Ramos (cell line): Measurements from ENCODE around the gene CNTNAP2.

Experiments
- in situ Hi-C: fragments of 300-500 bp; cut with MboI; formaldehyde crosslinking; loops from one replicate; pipeline ENCODE4 v1.14.3; 2022; ENCODE audit warnings: low sequenced_read_pairs; ENCODE audit not compliant: unreplicated experiment

CNTNAP2 gene

DNA sequence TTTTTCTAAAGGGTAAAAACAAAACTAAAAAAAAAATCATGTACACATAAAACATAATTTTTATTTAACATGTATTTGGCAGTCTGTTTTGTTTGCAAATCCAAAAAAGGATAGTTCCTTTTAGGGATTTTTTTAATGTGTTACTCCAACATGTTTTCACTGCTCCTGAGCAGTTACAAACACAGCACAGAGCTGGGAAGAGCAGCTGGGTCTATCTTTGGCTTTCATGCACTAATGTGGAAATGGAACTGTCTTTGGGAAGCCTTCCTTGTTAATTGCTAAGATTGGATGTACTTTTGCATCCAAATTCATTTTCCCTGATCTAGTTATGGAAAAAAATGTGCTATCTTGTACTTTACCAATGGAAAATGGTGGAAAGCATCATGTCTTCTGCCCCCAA lies 1035.1 kb downstream of the CNTNAP2 start:
- in situ Hi-C loops: no loop called here

DNA sequence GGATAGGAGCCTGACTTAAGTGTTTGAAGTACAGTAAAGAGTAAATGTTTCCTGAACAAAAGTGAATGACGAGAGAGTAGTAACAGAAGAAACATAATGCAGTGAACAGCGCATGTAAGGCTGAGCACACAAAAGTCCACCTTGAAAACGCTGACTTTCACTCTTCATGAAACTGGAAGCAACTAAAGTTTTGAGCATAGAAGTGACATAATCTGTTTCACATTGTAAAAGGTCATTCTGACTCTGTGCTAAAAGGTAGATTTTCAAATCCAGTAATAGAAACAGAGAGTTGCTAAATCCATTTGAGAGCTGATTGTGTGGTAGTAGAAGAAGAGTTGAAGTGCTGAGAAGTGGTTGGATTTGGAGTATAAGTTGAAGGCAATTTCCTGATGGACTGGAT lies 1037.0 kb downstream of the CNTNAP2 start:
- in situ Hi-C loops: no loop called here

- in situ Hi-C loops: no loop called here
These were observed 1044.8 kb downstream of the CNTNAP2 start for GRCh38 chr7:147161405-147161804.

GRCh38 chr7:147170341-147171012 lies 1053.9 kb downstream of the CNTNAP2 start:
- in situ Hi-C loops: no loop called here

GRCh38 chr7:147171013-147171391 lies 1054.4 kb downstream of the CNTNAP2 start:
- in situ Hi-C loops: no loop called here

DNA sequence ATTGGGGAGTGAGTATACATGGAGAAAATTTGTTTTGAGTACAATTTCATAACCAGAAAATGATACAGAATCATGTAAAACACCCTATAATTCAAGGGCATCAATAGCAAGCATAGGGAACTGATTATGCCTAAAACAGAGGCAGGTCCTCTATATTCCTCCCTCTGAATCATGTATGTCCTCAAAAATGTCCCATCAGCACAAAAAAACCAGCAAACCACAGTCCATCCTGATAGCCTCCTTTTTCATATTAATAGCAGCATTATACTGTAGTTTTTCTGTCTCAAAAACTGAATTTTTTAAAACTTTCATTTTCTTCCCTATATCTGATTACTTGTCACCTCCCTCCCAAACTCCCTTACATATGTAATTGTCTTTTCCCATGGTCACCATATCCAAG lies 1057.3 kb downstream of the CNTNAP2 start:
- in situ Hi-C loops: no loop called here

DNA sequence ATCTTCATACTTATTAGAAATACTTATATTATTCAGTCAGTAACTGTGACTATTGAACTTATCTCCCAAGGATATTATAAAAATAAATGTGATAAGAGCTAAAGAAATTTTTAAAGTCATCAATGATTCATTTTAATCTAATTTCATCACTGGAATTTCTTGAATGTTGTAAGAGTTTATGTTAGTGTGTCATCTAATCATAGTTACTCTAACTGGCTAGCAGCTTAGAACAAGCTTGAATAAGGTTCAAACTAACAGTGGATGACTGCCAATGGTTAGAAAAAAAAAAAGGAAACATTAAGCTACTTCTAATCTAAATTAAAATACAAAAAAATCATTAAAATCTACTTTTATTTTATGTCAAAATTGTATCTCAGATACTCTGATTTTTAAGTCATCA lies 1066.3 kb downstream of the CNTNAP2 start:
- in situ Hi-C loops: no loop called here

GRCh38 chr7:147183276-147183675 lies 1066.7 kb downstream of the CNTNAP2 start:
- in situ Hi-C loops: no loop called here

- in situ Hi-C loops: no loop called here
These were observed 1071.9 kb downstream of the CNTNAP2 start for GRCh38 chr7:147188467-147188866.

DNA sequence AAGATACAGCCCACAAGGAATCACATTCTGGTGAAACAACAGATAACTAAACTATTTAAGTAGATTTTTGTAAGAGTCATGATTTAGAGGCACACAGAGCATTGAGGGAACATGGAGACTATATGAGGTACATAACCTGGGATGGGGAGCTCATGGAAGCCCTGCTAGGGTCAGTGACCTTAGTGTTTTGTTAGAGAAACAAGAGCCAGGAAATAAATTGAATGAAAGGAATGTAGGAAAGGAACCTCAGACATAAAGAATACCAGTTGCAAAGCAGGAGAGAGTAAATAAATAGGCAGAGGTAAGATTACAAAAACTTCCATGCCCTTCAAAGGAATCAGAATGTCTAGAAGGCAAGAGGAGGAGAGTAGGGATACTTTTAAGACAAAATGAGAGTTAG lies 1076.9 kb downstream of the CNTNAP2 start:
- in situ Hi-C loops: no loop called here

DNA sequence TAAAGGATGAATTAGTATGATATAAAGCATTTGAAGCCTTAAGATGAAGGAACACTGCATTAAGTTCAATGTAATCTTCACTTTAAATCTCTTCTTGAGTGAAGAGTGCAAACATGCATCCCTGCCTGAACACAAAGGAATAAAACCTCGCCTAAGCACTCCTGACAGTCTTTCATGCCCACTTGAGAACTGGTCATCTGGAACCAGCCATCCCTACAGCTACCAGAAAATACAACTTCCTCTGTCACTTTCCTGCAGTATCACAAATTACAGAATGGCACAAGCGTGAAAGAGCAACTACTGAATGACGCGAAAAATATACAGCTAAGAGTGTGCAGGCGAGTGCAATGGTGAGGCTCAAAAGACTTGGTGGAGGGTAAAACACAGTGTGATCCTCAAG lies 1079.9 kb downstream of the CNTNAP2 start:
- in situ Hi-C loops: no loop called here

GRCh38 chr7:147197006-147197405 lies 1080.4 kb downstream of the CNTNAP2 start:
- in situ Hi-C loops: no loop called here

DNA sequence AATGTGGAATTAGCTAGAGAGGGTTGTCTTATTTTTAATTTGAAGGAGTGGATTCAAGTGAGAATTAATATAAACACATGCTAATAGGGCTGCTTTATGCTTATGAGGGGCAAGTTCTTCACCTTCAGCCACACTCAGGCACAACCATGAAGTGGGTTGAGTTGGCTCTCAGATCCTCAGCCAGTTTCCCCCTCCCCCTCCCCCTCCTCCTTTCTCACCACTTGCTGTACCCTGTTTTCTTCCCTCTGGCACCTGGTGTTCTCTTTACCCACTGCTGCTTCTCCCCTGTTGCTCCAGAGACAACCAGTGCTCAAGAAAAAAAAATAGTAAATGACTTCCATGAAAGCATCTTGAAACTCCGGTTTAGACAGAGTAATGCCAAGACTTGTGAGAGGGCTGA lies 1083.3 kb downstream of the CNTNAP2 start:
- in situ Hi-C loops: no loop called here

DNA sequence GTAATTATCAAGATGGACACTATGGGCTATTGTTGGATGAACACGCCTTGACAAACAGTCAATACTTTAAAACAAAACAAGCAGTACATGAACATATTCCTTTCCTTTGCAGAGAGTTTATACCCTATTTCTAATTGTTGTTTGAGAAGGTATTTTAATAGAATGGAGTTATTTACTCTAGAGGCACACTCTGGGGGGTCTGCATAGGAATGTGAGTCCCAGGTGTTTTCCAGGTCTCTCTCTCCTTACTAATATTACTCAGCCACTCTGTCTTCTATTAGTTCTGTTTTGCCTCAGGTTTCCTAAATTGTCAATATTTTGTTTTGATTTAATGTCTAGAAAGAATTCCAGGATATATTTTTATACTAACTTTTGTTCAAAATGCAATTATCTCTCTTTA lies 1091.4 kb downstream of the CNTNAP2 start:
- in situ Hi-C loops: no loop called here

DNA sequence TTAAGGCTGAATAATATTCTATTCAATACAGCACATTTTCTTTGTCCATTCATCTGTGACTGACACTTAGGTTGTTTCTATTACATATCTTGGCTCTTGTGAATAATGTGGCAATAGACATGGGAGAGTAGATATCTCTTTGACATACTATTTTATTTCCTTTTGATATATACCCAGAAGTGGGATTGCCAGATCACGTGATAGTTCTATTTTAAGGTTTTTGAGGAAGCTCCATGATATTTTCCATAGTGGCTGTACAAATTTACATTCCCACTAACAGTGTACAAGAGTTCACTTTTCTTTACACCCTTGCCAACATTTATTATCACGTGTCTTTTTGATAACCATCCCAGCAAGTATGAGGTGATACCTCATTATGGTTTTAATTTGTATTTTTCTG lies 1114.7 kb downstream of the CNTNAP2 start:
- in situ Hi-C loops: no loop called here

DNA sequence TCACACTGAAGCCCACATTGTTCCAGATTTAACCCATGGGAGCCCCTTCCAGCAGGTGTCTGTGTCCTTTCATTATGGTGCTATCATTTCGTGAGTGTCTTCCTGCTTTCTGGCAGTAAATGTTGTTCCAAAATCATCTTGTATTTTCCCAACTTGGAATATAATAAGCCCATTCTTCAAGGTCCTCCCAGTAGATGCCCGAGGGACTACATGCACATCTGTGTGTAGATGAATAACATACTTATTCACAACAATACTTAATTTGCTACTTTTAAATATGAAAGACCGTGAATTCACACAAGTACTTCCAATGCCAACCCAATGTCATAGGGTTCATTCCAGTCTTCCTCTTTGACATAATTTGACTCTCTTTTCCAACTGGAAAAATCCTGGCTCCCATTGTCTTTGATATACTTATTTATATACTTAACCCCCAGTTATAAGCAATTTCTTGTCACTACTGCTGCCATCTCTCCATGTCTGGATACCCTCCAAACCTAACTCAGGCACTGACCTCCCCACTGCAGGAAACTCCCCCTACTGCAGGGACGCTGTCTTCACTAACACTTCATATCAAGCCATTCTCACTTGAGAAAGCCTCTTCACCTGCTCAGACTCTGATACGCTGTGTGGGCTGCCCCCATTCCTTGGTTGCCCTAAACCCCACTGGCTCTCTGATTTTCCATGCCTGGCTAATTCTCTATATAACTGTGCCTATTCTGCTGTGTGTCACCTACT lies 1119.2 kb downstream of the CNTNAP2 start:
- in situ Hi-C loops: no loop called here

DNA sequence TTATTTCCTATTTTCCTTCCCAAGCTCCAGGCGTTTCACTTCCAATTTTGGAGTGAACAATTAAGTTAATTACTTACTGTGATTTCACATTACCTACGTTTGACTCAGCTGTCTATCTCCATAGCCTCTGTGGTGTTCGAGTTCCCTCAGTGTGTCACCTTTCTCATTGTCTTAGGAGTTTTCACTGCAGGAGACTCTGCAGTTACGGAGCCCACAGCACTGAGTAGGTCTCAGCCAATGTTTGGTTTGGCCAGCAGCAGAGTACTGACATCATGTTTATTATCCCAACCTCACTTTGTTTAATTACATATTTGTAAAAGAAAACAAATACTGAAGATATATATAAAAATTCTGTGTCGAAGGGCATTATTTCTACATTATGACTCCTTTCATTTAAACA lies 1123.9 kb downstream of the CNTNAP2 start:
- in situ Hi-C loops: no loop called here

- in situ Hi-C loops: no loop called here
These were observed 1128.7 kb downstream of the CNTNAP2 start for GRCh38 chr7:147245274-147245673.

- in situ Hi-C loops: no loop called here
These were observed 1133.4 kb downstream of the CNTNAP2 start for GRCh38 chr7:147249956-147250355.

DNA sequence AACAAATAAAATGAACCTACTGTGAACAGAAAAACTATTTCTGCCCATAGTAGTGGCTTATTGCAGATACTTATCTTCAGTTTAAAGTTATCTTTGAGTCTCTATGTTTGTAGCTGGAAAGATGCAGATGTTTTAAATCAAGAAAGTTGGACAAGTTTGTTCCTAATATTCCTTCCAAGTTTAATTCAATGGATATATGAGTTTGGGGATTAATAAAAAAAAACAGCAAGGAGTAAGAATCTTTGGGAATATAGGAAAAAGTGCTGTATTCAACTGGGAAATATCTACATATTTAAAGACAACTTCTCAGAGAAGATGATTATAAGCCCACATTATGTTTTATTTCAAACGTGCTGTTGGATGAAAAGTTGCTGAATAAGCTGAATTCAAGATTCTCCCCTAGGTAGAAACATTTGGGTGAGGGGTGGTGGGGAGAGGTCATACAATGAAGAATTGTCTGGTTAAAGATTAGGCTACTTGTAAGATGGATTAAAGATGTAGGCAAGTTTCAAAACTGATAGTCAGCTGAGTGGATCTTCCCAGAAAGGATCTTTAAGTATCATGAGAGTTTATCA lies 1135.2 kb downstream of the CNTNAP2 start:
- in situ Hi-C loops: no loop called here

- in situ Hi-C loops: no loop called here
These were observed 1145.1 kb downstream of the CNTNAP2 start for GRCh38 chr7:147261693-147262092.

DNA sequence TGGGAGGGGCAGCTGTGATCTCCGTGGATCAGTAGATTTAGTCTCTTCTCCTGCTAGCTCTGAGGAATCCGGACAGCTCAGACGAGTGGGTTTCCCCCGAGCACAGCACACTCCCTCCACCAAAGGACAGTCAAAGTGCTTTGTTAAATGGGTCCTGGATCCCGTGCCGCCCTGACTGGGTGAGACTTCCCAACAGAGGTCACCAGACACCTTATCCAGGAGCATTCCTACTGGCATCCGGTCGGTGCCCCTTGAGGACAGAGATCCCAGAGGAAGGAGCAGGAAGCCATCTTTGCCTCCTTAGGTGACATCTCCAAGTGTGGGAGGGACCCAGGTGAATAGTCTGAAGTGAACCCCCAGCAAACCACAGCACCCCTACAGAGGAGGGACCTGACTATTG lies 1148.9 kb downstream of the CNTNAP2 start:
- in situ Hi-C loops: no loop called here
